ENCODE measurements around the gene LAPTM5. TPM values are rescaled to one million over a fixed set of nuclear protein-coding genes. Genes with fewer than 3 reads are reported as not detected.
"Not testable (repeated sequence)": the region's sequence is repeated elsewhere in the genome, so short reads cannot be mapped to it uniquely, and the experiment has no call there.

The LAPTM5 gene
- total and polyA plus RNA-seq, 2 donors (not counting 3 experiments of a cell fraction or from before 2014, with no cell fraction given): 83.4 to 95.2 TPM

DNA sequence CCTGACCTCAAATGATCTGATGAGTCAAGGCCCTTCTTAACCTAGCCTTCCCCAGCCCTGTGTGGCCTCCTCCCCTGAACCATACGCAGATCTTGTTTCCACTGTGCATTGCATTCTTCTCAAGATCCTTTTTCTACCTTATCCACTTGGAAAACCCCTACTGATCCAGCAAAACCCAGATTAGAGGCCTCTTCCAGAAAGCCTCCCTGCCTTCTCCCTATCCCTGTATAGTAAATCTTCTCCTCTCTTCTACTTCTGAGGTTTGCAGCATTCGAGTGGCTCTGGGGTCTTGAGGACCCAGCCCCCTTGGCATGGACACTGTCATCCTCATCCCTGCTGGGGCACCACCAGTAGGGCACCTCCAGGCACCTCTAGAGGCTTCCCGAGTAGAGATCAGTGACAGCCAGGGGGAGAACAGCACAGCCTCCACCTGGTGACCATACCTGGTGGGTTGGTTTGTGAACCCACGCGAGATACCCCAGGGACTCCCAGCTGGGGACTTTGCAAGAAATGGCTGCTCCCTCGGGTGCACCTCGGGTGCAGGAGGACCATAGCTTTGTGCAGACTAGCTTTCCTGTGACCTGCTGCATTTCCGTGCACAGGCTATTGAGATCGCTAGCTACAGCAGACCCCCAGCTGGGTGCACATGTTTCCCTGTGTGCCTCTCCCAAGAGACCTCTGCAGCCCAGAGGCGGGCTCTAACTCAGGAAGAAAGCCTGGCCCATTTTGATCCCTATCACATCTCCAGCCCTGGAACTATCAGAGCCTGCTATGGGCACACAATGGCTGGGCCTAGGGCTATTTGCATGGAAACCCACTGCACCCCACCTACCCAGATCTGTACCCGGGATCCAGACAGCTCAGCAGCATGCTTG, 68.4 kb downstream of the LAPTM5 start:
- Histone ChIP-seq H3K27ac (ENCODE audit: insufficient read depth, low read depth, low read length) (no peak overlapping the region), H3K4me3 (replicated peaks in 1 of 3; ENCODE audit: insufficient read depth in 1 of 3, low read depth in 1 of 3, low read length in 3 of 3) (no peak overlapping the region), H4K20me1 (replicated peaks; ENCODE audit: control insufficient read depth, extremely low read depth, insufficient read depth, low read length) (no peaks in the 10 kb centered on the region), H3K9ac (replicated peaks; ENCODE audit: extremely low read depth, insufficient read depth, low read length) (no peak overlapping the region), H3K36me3 (ENCODE audit: control insufficient read depth in 2 of 2, extremely low read depth in 1 of 2, insufficient read depth in 2 of 2, low read length in 2 of 2) (no peaks in the 10 kb centered on the region), H3K9me1 (replicated peaks; ENCODE audit: control insufficient read depth, extremely low read depth, insufficient read depth, low read length) (no peaks in the 10 kb centered on the region), H3K79me2 (ENCODE audit: control insufficient read depth, insufficient read depth, low read length) (no peaks in the 10 kb centered on the region), H3K27me3 (ENCODE audit: control insufficient read depth in 2 of 2, insufficient read depth in 2 of 2, low read length in 2 of 2) (peaks cover 18 to 24% of the 10 kb centered on the region in 2 experiments), H3K4me1 (ENCODE audit: control insufficient read depth, extremely low read depth, insufficient read depth, low read length) (no peaks in the 10 kb centered on the region), H3K9me3 (replicated peaks; ENCODE audit: control insufficient read depth, insufficient read depth, low read length) (no peaks in the 10 kb centered on the region), H3K4me2 (ENCODE audit: insufficient read depth, low read length) (no peak overlapping the region), H2AFZ (ENCODE audit: low read depth, low read length) (no peak overlapping the region)
- dilution Hi-C loops (cut with MboI; ENCODE audit: extremely low pct_ligation_motif_present, low sequenced_read_pairs): no loop called here
- POLR2A ChIA-PET: no interaction called here
- TF ChIP-seq FOS (IDR thresholded peaks at IDR 0.05; ENCODE audit: borderline replicate concordance, insufficient read depth, low read length): no peak
- TF ChIP-seq, protein P1, sequence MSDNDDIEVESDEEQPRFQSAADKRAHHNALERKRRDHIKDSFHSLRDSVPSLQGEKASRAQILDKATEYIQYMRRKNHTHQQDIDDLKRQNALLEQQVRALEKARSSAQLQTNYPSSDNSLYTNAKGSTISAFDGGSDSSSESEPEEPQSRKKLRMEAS (IDR thresholded peaks at IDR 0.05; ENCODE audit: insufficient read depth, insufficient read length): no peak
- TF ChIP-seq, protein P2, sequence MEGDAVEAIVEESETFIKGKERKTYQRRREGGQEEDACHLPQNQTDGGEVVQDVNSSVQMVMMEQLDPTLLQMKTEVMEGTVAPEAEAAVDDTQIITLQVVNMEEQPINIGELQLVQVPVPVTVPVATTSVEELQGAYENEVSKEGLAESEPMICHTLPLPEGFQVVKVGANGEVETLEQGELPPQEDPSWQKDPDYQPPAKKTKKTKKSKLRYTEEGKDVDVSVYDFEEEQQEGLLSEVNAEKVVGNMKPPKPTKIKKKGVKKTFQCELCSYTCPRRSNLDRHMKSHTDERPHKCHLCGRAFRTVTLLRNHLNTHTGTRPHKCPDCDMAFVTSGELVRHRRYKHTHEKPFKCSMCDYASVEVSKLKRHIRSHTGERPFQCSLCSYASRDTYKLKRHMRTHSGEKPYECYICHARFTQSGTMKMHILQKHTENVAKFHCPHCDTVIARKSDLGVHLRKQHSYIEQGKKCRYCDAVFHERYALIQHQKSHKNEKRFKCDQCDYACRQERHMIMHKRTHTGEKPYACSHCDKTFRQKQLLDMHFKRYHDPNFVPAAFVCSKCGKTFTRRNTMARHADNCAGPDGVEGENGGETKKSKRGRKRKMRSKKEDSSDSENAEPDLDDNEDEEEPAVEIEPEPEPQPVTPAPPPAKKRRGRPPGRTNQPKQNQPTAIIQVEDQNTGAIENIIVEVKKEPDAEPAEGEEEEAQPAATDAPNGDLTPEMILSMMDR (IDR thresholded peaks at IDR 0.05; ENCODE audit: extremely low read depth in 1 of 2, insufficient read depth in 1 of 2, low read depth in 1 of 2, low read length in 2 of 2): no peak
- TF ChIP-seq POLR2A (IDR thresholded peaks at IDR 0.05; ENCODE audit: low read depth, low read length): no peak
- no peak for TF ChIP-seq EZH2 (IDR thresholded peaks at IDR 0.05; ENCODE audit: borderline replicate concordance, low read depth, low read length, severe bottlenecking)
- no TSS peak for BruUV-seq (replicated peaks)
- intact Hi-C loops (cut with micrococcal nuclease): no loop called here
- CTCF ChIA-PET: interaction anchor here (1.5 kb wide), 1 partner anchor 309 kb away, joined by 3 read pairs; no protein-coding TSS in a partner anchor
- FAIRE-seq (no peak), DNase-seq (ENCODE audit: low read depth, low spot score) (no peak)

DNA sequence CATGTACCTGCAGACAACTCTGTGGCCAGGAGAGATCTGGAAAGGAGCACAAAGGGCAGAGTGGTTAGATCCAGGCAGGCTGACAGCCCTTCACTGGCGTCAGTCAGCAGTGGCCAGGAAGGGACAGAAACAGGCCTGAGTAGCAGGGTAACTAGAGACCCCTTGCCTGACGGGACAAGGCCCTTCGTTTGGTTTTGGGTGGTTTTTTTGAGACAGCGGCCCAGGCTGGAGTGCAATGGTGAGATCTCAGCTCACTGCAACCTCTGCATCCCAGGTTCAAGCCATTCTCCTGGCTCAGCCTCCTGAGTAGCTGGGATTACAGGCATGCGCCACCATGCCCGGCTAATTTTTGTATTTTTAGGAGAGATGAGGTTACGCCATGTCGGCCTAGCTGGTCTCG, 69.1 kb downstream of the LAPTM5 start:
- H3K4me3 ChIP-seq (replicated peaks in 1 of 3; ENCODE audit: insufficient read depth in 1 of 3, low read depth in 1 of 3, low read length in 3 of 3); FAIRE-seq; H4K20me1 ChIP-seq (replicated peaks; ENCODE audit: control insufficient read depth, extremely low read depth, insufficient read depth, low read length); intact Hi-C loops (cut with micrococcal nuclease); H3K79me2 ChIP-seq (ENCODE audit: control insufficient read depth, insufficient read depth, low read length); BruUV-seq (replicated peaks); dilution Hi-C loops (cut with MboI; ENCODE audit: extremely low pct_ligation_motif_present, low sequenced_read_pairs); H3K9me1 ChIP-seq (replicated peaks; ENCODE audit: control insufficient read depth, extremely low read depth, insufficient read depth, low read length); H3K36me3 ChIP-seq (ENCODE audit: control insufficient read depth in 2 of 2, extremely low read depth in 1 of 2, insufficient read depth in 2 of 2, low read length in 2 of 2); POLR2A ChIA-PET; DNase-seq (ENCODE audit: low read depth, low spot score); H3K4me1 ChIP-seq (ENCODE audit: control insufficient read depth, extremely low read depth, insufficient read depth, low read length); H2AFZ ChIP-seq (ENCODE audit: low read depth, low read length); H3K27ac ChIP-seq (ENCODE audit: insufficient read depth, low read depth, low read length); H3K9ac ChIP-seq (replicated peaks; ENCODE audit: extremely low read depth, insufficient read depth, low read length); H3K9me3 ChIP-seq (replicated peaks; ENCODE audit: control insufficient read depth, insufficient read depth, low read length); H3K4me2 ChIP-seq (ENCODE audit: insufficient read depth, low read length): not testable (repeated sequence)
- peaks cover 24 to 25% of the 10 kb centered on the region in 2 experiments for H3K27me3 ChIP-seq (ENCODE audit: control insufficient read depth in 2 of 2, insufficient read depth in 2 of 2, low read length in 2 of 2)
- CTCF ChIA-PET: interaction anchor here (1.5 kb wide), 1 partner anchor 308 kb away, joined by 3 read pairs; no protein-coding TSS in a partner anchor
